Measurements from ENCODE around the gene DHX8. TPM values are rescaled to one million over a fixed set of nuclear protein-coding genes. Genes with fewer than 3 reads are reported as not detected.

The DHX8 gene
- total RNA-seq, 1 donor = 31.0 TPM

DNA sequence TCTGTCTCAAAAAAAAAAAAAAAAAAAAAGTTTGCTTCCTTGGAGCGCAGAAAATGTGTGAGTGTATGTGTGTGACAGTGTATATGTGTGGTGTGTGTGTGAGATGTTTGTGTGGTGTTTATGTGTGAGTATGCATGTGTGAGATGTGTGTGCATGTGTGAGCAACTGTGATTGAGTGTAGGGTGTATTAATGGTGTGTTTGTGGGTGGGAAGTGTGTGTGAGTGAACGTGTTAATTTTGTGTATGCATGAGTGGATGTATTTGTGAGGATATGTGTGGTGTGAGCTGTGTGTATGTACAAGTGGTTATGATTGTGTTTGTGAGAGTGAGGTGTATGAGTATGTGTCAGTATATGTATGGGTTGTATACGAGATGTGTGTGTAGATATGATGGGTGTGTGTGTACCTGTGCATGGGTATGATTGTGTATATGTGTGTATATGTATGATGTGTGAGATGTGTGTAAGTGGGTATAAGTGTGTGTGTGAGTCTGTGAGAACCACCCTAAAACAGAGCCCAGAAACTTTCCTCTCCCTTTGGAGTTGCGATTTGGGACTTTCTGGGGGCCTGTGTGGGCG is 84.8 kb downstream of the DHX8 start:
- DNase-seq (ENCODE audit: low read depth in 2 of 3, low spot score in 2 of 3) = no peak

DNA sequence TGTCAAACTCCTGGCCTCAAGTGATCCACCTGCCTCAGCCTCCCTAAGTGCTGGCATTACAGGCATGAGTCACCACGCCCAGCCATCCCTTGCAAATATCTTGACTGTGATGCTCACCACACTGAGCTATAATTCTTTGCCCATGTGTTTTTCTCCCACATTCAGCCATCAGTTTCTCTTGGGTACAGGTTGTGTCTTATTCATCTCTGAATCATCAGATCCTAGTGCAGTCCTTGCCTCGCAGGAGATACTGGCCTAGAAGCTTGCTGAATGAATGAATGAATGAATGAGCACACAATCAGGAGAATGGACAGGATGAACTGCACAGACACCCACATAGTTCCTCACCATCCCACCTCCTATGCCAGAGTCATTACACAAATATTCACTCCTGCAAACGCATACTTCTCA is 86.7 kb downstream of the DHX8 start:
- DNase-seq (ENCODE audit: low read depth in 2 of 3, low spot score in 2 of 3) = no peak

DNA sequence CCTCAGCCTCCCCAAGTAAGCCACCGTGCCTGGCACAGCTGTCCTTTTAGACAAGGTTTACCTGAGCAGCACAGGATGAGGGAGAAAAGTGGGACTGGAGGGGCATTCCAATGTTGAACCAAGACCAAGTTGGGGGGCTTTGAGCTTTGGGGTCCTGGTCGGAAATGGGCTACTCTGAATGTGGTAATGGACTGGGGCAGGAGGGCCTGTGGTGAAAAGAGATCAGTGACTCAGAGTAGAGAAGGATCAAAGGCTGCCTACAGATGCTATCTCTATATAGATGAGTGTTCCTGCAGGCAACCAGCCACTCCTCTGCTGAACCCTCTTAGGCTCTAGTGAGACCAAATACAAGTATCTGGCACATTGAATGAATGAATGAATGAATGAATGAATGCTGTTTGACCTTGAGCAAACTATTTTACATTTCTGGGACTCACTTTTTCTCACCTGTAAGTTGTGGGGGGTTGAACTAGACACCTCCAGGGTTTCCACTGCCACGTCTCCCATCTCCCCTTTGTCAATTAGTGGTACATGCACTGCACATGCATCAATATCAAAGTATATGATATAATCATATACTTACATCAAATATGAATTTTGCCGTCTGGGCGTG is 88.7 kb downstream of the DHX8 start:
- DNase-seq (ENCODE audit: low read depth in 2 of 3, low spot score in 2 of 3) = no peak

DNA sequence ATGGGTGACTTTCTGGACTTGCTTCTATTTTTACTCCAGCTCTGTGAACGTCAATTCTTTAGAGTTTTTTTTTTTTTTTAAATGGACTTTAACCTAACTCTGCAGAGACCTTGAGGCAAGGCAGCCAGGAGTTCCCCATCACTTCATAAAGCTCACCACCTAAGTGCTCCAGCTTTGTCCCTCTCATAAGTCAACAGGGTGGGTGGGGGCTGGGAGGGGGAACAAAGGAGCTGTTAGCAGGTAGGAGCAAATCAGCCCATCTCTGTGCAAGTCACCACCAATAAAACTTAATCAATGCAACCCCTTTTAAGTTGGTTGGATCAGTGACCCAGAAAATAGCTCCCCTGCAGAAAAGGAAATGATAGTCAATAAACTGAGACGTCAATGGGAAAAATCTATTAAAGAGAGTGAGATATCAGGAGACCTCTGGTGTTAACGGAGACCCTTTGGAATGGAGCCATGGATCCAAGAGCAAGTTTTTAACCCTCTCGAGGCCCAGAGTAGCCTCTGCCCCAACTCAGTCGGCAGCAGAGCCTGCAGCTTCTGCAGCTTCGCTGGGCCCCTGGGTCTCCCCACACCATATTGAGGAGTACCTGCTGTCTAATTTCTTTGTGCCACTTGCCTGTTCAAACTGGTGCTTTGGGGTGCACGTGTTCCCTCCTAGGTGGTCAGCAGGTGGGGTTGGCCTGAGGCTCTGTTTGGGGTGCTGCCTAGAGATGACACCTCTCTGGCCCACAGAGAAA is 90.0 kb downstream of the DHX8 start:
- DNase-seq (ENCODE audit: low read depth in 2 of 3, low spot score in 2 of 3) = no peak

DNA sequence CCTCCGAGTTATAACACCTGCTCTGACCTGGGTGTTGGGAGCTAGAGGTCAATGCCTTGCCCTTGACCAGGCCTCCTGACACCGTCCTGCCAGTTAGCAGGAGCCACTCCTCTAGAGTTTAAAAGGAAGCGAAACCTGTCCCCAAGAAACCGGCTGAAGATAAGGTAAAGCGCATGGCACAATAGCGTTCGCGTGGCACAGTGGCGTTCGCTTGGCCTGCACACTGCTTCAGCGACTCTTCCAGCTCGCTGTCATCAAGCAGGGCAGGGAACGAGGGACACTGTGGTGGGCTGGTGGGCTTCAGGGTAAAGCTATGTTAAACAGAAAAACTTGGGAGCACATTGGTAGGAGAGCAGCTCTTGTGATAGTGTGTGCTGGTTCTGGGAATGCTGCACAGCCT is 90.6 kb downstream of the DHX8 start:
- no peak for DNase-seq (ENCODE audit: low read depth in 2 of 3, low spot score in 2 of 3)

DNA sequence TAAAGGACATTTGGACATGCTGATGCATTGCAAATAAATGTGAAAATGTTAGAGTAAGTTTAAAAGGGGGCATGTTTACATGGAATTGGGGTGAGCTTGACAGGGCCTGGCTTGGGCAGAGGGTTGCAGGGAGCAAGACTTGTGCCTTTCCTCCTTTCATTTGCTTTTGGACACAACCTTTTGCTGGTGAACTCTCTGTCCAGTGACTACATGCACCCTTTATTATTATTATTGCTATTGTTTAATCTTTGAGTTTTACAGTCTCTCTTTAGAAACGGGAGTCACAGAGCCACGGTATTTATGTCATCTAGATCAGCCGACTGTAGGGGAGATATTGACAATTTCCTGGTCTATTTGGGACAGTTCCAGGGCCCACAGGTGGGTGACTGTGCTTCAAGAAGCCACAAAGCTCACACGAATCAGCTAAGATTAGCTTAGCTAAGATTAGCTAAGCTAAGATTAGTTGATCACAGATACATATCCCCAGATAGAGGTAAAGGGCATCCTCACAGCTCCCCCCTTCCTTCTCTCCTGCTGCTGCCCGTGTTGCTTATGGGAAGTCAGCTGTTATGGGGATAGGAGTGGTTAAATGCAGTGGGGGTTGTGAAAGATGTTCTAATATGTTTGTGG is 91.2 kb downstream of the DHX8 start:
- no peak for DNase-seq (ENCODE audit: low read depth in 2 of 3, low spot score in 2 of 3)

Small RNA genes lying within 50 kb of the gene (small RNA-seq; reads per million reads assigned to genes)
- gene RNU6-406P = not detected
- not detected for gene RNU6-971P

Other genes with a start within 250 kb of the DHX8 start
- not detected for gene RNU2-1, start 250.0 kb upstream of the DHX8 start, total RNA-seq
- gene ARL4D, start 85.0 kb upstream of the DHX8 start, total RNA-seq = 2.7 TPM
- under 0.01 TPM for gene ETV4, start 62.4 kb downstream of the DHX8 start, total RNA-seq
- gene MEOX1, start 177.9 kb downstream of the DHX8 start, total RNA-seq = not detected

Data from hematopoietic multipotent progenitor cell (in vitro differentiated cells).